OCI-LY7 (cell line): ENCODE data around the gene SYT2.

Source experiments
- EZH2phosphoT487 ChIP-seq: fragments of 200-600 bp; sonication (generic); IDR thresholded peaks from 2 replicates; pipeline ENCODE4 v1.6.1; 2018; ENCODE audit warnings: low read depth, borderline replicate concordance, mild to moderate bottlenecking, mixed run types, antibody characterized with exemption, low read length, moderate library complexity, mixed read lengths
- TF ChIP-seq, protein P1 (sequence below): fragments of 200-600 bp; sonication (generic); conservative IDR thresholded peaks from 2 replicates; pipeline ENCODE4 v1.5.1; 2014; ENCODE audit warnings: mild to moderate bottlenecking, antibody characterized with exemption, low read length, moderate library complexity, mixed read lengths

DNA sequence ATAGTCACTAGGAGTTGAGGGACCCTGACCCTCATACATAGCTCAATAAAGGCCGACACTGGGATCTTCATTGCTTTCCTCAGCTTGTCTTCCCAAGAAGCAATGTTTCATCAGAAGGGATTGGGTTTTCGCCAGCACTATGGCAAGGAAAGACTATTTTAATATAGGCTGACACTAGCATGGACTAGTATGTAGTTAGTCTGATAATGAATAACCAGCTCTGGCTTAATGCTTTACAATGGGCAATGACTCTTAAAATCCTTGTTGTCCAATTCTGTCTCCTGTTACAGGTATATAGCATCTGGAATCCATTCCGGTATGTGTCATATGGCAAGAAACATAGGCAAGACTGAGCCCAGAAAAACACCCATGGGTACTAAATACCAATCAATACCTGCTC is 15.3 kb upstream of the SYT2 start:
- TF ChIP-seq EZH2phosphoT487: no peak
- TF ChIP-seq, protein P1, sequence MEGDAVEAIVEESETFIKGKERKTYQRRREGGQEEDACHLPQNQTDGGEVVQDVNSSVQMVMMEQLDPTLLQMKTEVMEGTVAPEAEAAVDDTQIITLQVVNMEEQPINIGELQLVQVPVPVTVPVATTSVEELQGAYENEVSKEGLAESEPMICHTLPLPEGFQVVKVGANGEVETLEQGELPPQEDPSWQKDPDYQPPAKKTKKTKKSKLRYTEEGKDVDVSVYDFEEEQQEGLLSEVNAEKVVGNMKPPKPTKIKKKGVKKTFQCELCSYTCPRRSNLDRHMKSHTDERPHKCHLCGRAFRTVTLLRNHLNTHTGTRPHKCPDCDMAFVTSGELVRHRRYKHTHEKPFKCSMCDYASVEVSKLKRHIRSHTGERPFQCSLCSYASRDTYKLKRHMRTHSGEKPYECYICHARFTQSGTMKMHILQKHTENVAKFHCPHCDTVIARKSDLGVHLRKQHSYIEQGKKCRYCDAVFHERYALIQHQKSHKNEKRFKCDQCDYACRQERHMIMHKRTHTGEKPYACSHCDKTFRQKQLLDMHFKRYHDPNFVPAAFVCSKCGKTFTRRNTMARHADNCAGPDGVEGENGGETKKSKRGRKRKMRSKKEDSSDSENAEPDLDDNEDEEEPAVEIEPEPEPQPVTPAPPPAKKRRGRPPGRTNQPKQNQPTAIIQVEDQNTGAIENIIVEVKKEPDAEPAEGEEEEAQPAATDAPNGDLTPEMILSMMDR: no peak
